CD4-positive, alpha-beta T cell treated with Interleukin-10 for 1 hour (primary cell): Measurements from ENCODE around the gene SBK1.
A peak's percentile ranks its signal among the peaks of the same experiment; 100 is the strongest.
"Not testable (repeated sequence)": the region's sequence is repeated elsewhere in the genome, so short reads cannot be mapped to it uniquely, and the experiment has no call there.

Source experiments
- DNase-seq: peaks from one replicate; pipeline ENCODE4 v3.0.0-alpha.2; 2020

The SBK1 gene

GRCh38 chr16:28291651-28292626 is at the start of gene SBK1:
Gene SBK1 (plus strand): TSS chr16:28292525. CDS start chr16:28317392, 24,867 bp downstream.
- DNase-seq, result peak; percentile 89

- DNase-seq, result not testable (repeated sequence)
These were observed 42.8 kb upstream of the SBK1 start for GRCh38 chr16:28249483-28249882.

GRCh38 chr16:28250999-28251398 is 41.3 kb upstream of the SBK1 start:
- DNase-seq, result no peak

- no peak for DNase-seq
These were observed 38.2 kb upstream of the SBK1 start for GRCh38 chr16:28254158-28254557.

GRCh38 chr16:28255838-28256237 is 36.5 kb upstream of the SBK1 start:
- DNase-seq, result no peak

GRCh38 chr16:28257256-28257655 is 35.1 kb upstream of the SBK1 start:
- no peak for DNase-seq

GRCh38 chr16:28258567-28258966 is 33.8 kb upstream of the SBK1 start:
- no peak for DNase-seq

GRCh38 chr16:28259091-28259780 is 33.1 kb upstream of the SBK1 start:
- DNase-seq, result no peak

GRCh38 chr16:28259781-28260150 is 32.6 kb upstream of the SBK1 start:
- no peak for DNase-seq

GRCh38 chr16:28260193-28260592 is 32.1 kb upstream of the SBK1 start:
- no peak for DNase-seq

GRCh38 chr16:28261942-28262341 is 30.4 kb upstream of the SBK1 start:
- no peak for DNase-seq

- no peak for DNase-seq
These were observed 29.0 kb upstream of the SBK1 start for GRCh38 chr16:28263305-28263704.

- DNase-seq, result no peak
These were observed 27.7 kb upstream of the SBK1 start for GRCh38 chr16:28264656-28265055.

- DNase-seq, result no peak
These were observed 26.5 kb upstream of the SBK1 start for GRCh38 chr16:28265822-28266221.

- no peak for DNase-seq
These were observed 25.0 kb upstream of the SBK1 start for GRCh38 chr16:28267356-28267755.

GRCh38 chr16:28273511-28273910 is 18.8 kb upstream of the SBK1 start:
- DNase-seq, result no peak

GRCh38 chr16:28274676-28275075 is 17.6 kb upstream of the SBK1 start:
- no peak for DNase-seq

- no peak for DNase-seq
These were observed 16.0 kb upstream of the SBK1 start for GRCh38 chr16:28276301-28276700.

GRCh38 chr16:28277537-28278388 is 14.6 kb upstream of the SBK1 start:
- peak; percentile 88 for DNase-seq

- peak; percentile 46 for DNase-seq
These were observed 13.3 kb upstream of the SBK1 start for GRCh38 chr16:28279006-28279405.

GRCh38 chr16:28280881-28281836 is 11.2 kb upstream of the SBK1 start:
- DNase-seq, result no peak

- DNase-seq, result no peak
These were observed 10.3 kb upstream of the SBK1 start for GRCh38 chr16:28282045-28282444.
